ENCODE measurements around the gene APLNR.

- no peak for TF ChIP-seq GATA2 (IDR thresholded peaks at IDR 0.05; ENCODE audit: low read depth, low read length)
- TF ChIP-seq GATA3 (IDR thresholded peaks at IDR 0.05; ENCODE audit: low read depth, low read length) = no peak
Measured at GRCh38 chr11:57248780-57249383, 11.8 kb upstream of the APLNR start.

Measured in SH-SY5Y (cell line).